Measurements from ENCODE around the gene COL21A1.

COL21A1 gene

GRCh38 chr6:56246541-56246880 lies 869 bp downstream of the COL21A1 start:
- TF ChIP-seq CTCF (IDR thresholded peaks at IDR 0.05) = no peak
- no peak for TF ChIP-seq ZFX (IDR thresholded peaks at IDR 0.05; ENCODE audit: borderline replicate concordance)
- no peak overlapping the region for H3K27ac ChIP-seq

GRCh38 chr6:56245903-56246351 lies 1.5 kb downstream of the COL21A1 start:
- TF ChIP-seq CTCF (IDR thresholded peaks at IDR 0.05) = no peak
- TF ChIP-seq ZFX (IDR thresholded peaks at IDR 0.05; ENCODE audit: borderline replicate concordance) = no peak
- H3K27ac ChIP-seq = no peak overlapping the region

GRCh38 chr6:56244528-56245253 lies 2.7 kb downstream of the COL21A1 start:
- TF ChIP-seq CTCF (IDR thresholded peaks at IDR 0.05) (no peak), ZFX (IDR thresholded peaks at IDR 0.05; ENCODE audit: borderline replicate concordance) (no peak)
- H3K27ac ChIP-seq = no peak overlapping the region

GRCh38 chr6:56244089-56244488 lies 3.3 kb downstream of the COL21A1 start:
- TF ChIP-seq CTCF (IDR thresholded peaks at IDR 0.05) (no peak), ZFX (IDR thresholded peaks at IDR 0.05; ENCODE audit: borderline replicate concordance) (no peak)
- H3K27ac ChIP-seq = no peak overlapping the region

GRCh38 chr6:56243518-56244070 lies 3.8 kb downstream of the COL21A1 start:
- TF ChIP-seq ZFX (IDR thresholded peaks at IDR 0.05; ENCODE audit: borderline replicate concordance) (no peak), CTCF (IDR thresholded peaks at IDR 0.05) (no peak)
- no peak overlapping the region for H3K27ac ChIP-seq

GRCh38 chr6:56242346-56242745 lies 5.0 kb downstream of the COL21A1 start:
- TF ChIP-seq ZFX (IDR thresholded peaks at IDR 0.05; ENCODE audit: borderline replicate concordance) = no peak
- no peak for TF ChIP-seq CTCF (IDR thresholded peaks at IDR 0.05)

GRCh38 chr6:56241124-56241802 lies 6.1 kb downstream of the COL21A1 start:
- no peak for TF ChIP-seq CTCF (IDR thresholded peaks at IDR 0.05)
- TF ChIP-seq ZFX (IDR thresholded peaks at IDR 0.05; ENCODE audit: borderline replicate concordance) = no peak
- no peak overlapping the region for H3K27ac ChIP-seq

More at GRCh38 chr6:56242346-56242745, 5.0 kb downstream of the COL21A1 start:
- no peak overlapping the region for H3K27ac ChIP-seq

Measured in 22Rv1 (cell line).